ENCODE results near the gene IFI27.
"Not testable (repeated sequence)": the region's sequence is repeated elsewhere in the genome, so short reads cannot be mapped to it uniquely, and the experiment has no call there.

IFI27 gene

GRCh38 chr14:94152676-94153075 is 42.1 kb downstream of the IFI27 start:
- DNase-seq (ENCODE audit: low read depth in 1 of 2, low spot score in 1 of 2): no peak

GRCh38 chr14:94153750-94154342 is 43.3 kb downstream of the IFI27 start:
- DNase-seq (ENCODE audit: low read depth in 1 of 2, low spot score in 1 of 2): no peak

DNA sequence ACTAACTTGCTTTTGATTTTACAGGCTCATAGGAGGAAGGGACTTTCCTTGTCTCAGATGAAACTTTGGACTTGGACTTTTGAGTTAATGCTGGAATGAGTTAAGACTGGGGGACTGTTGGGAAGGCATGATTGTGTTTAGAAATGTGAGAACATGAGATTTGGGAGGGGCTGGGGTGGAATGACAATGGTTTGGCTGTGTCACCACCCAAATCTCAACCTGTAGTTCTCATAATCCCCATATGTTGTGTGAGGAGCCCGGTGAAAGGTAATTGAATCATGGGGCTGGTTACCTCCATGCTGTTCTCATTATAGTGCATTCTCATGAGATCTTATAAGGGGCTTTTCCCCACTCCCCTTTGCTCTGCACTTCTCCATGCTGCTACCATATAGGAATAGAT is 45.6 kb downstream of the IFI27 start:
- DNase-seq (ENCODE audit: low read depth in 1 of 2, low spot score in 1 of 2): not testable (repeated sequence)

DNA sequence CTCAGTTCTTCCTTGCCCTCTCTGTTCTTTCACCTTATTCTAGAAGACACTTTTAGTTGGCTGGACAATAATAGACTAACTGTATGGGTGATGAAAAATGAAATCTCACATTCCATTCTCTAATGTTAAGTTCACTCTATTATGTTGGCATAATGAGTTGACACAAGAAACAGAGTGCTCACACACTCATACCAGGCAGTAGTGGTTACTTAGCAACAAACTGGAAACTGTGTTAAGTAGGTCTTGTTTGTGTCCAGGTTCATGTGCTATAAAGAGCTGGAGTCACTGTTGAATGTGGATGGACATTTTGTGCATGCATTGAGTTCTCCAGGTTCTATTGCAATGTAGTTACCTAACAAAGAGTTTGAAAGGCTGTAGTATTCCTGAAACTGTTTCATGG is 46.7 kb downstream of the IFI27 start:
- DNase-seq (ENCODE audit: low read depth in 1 of 2, low spot score in 1 of 2): no peak

DNA sequence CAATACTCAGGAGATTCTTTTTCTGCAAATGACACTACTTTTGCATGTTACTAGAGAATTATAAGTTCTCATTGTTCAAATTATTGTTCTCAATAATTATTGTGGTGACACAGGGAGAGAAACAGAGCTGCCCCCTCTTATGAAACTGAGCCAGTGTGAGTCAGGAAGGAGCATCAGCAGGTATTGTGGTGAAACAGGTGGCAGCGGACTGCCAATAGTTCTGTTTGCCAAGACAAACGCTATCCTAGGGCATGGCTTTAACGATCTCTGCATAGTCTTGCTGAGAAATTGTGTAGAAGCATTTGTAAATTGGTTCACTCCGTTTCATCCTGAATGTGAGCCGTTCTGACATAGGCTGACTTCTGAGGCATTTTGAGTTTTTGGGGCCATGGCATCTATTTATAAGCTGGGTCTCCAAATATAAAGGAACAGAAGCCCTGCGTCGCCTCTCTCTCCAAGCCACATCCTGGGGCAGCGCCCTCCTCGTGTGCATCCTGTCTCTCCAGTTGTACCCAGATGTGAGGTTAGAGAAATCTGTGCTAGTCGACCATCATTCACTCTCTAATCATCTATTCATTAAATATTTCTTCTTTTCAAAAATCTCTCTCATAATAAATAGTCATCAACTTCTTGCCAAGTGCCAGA is 47.8 kb downstream of the IFI27 start:
- DNase-seq (ENCODE audit: low read depth in 1 of 2, low spot score in 1 of 2): no peak

- DNase-seq (ENCODE audit: low read depth in 1 of 2, low spot score in 1 of 2): no peak
Observed at GRCh38 chr14:94161058-94161457, 50.5 kb downstream of the IFI27 start.

DNA sequence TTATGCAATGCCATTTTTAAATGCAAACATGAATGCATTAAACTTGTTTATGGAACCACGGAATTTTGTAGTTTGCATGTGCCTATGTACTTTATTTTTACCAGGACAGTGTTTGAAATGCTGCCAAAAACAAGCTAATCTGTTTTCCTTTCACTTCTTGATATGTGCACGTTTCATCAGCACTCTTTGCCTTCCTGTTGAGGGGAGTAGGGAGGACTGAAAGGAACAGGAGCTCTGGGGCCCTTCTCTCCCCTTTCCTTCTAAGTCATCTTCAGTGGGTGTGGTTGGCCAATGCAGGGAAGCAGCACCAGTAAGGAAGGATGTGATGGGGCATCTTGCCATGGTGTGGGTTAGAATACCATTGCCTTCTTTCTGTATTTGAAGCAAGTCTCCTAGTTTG is 51.4 kb downstream of the IFI27 start:
- DNase-seq (ENCODE audit: low read depth in 1 of 2, low spot score in 1 of 2): no peak

DNA sequence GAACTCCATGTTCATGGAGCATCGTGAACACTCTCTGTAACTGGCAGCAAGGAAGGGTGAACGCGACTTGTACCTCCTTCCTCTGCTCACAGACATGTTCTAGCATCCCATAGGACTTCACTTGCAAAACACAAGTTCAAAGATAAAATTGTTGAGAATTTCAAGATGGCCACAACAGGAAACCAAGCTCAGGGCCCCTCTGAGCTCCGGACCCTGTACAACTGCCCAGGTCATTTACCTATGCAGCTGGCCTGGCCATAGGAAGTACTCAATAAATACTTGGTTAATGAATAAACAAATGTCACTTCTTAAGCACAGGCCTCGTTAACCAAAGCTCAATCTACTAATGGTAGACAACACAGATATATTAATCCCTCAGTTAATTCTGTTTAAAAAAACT is 51.9 kb downstream of the IFI27 start:
- no peak for DNase-seq (ENCODE audit: low read depth in 1 of 2, low spot score in 1 of 2)

DNA sequence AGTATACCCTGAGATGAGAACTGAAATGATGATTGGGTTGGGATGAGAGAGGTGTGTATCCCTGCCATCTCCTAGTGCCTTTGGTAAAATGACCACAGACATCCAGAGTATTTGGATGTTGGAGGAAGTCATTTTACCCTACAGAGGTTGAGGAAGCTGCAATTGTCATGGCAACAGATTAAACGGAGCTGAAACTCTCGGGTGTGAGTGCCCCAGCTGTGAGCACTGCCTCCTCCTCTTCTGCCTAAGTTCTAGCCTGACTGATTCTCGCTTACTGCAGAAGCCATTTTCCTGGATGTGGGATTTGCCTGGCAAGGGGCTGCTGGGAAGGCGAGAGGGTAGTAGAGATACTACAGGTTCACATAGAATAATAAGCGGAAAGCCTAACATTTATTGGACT is 53.3 kb downstream of the IFI27 start:
- no peak for DNase-seq (ENCODE audit: low read depth in 1 of 2, low spot score in 1 of 2)

DNA sequence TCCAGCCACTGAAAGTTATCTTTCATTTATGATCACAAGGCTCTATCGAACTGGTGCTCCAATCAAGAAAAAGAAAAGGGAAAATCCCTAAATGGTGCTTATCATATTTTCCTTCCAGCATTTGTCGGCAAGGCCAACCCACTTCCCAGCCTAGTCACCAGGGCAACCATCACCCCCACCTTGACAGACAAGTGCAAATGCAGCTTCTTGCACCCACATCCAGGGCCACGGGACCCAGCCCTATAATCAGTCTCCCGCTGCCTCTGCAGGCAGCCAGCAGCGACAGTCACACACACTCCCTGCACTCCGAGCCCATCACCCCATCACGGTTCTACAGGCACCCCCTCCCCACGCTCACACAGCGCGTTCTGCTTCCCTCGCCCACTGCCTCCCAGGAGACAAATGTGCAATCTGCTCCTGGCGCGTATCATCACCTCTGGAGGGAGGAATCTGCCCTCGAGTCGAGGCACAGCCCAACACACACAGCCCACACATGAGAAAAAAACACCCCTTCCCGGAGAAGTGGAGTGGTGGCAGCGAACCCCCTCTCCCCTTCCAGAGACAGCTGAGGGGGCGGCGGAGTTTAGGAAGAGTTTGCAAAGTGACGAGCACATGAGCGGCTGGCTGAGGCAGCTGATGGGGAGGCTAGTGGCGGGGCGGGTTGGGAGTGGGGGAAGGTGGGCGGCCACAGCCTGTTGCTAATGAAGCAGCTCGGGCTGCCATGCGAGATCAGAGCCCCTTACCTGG is 54.3 kb downstream of the IFI27 start:
- no peak for DNase-seq (ENCODE audit: low read depth in 1 of 2, low spot score in 1 of 2)

DNA sequence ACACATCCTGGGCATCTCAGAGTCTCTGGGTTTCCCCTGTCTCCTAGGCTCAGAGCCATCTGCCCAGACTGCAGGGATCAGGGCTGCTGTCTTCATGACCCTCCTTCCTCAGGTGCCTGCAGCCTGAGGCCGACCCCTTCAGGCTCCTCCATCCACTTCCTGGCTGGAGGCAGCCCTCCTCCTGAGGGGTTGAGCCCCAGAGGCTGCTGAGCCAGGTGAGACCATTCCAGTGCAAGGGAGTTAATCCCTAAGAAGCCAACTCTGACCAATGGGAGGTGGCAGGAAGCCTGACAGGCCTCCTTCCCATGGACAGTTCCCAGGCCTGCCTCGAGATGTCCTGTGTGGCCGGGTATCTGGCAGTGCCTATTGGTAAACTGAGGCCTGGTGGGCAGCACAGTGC is 55.2 kb downstream of the IFI27 start:
- no peak for DNase-seq (ENCODE audit: low read depth in 1 of 2, low spot score in 1 of 2)

Measured in stimulated activated CD4-positive, alpha-beta T cell treated with anti-CD3 and anti-CD28 coated beads, Interleukin-15, amount 100 ng/mL, for 1 hour (primary cell).